ENCODE results near the gene FSCN2. TPM values are rescaled to one million over a fixed set of nuclear protein-coding genes. Genes with fewer than 3 reads are reported as not detected.

Gene FSCN2
- total and polyA plus RNA-seq, 2 experiments from 2014 or later, result 0.13 to 1.6 TPM

DNA sequence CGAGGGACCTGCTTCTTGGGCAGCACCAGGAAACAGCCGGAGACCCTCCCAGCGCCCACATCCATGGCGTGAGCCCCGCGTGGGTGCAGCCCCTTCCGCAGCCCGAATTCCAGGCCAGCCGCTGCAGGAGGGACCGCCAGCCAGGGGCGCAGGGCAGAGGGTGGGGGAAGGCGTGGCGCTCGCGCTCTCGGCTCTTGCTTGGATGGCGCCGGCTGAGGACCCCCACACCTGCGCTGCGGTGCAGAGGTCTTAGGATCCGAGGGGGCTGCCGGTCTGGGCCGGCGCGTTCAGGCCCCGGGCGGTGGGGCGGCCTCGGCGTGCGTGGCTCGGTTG lies 44.3 kb upstream of the FSCN2 start (continued):
- TF ChIP-seq REST (IDR thresholded peaks at IDR 0.05; ENCODE audit: unreplicated experiment), result no peak
- TF ChIP-seq ZNF114 (CRISPR knock-in tag; IDR thresholded peaks at IDR 0.05), result no peak

DNA sequence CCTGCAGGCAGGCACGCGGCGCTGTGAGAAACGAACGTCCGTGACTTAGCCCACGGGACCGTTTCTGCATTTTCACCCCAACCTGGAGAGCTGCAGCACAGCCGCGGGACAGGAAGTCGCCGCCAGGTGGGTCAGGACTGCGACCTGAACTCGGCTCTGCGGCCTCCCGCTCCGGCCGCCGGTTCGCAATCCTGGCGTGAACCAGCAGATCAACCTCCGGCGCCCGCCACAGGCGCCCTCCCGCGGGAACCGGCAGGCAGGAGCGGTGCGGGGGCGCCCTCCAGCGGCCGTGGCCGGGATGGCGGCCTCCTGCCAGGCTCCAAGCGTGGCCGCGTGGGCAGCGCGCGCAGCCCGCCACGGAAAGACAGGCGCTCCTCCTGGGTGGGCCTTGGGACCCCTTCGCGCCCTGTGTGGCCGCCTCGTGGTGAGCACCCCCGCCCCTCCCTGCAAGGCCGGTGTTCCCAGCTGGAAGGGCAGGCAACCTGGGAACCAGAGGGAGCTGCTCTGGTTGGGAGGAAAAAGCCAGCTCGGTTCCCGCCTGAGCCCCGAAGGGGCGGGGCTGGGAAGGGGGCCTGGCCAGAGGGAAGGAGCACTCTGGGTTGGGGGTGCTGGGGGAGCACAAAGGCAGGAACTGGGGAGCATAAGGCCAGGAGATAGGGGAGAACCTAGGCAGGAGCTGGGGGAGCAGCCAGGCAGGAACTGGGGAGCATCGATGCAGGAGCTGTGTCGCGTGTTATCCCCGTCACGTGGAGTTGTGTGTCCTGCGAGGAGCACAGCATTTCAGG lies 43.8 kb upstream of the FSCN2 start:
- TF ChIP-seq CREB1 (CRISPR knock-in tag; IDR thresholded peaks at IDR 0.05; ENCODE audit: low read depth) (peak; percentile 45; the same call in 1 of the 2 replicates), JUNB (IDR thresholded peaks at IDR 0.05; ENCODE audit: unreplicated experiment) (no peak), ZNF331 (CRISPR knock-in tag; IDR thresholded peaks at IDR 0.05; ENCODE audit: low read depth) (no peak), CTCF (conservative IDR thresholded peaks at IDR 0.05; ENCODE audit: low read depth in 2 of 2) (peak; percentile 69 to 83), ZNF114 (CRISPR knock-in tag; IDR thresholded peaks at IDR 0.05) (0 out of 2 replicates have a peak, but pooled peaks have one; percentile 60)
- H3K4me2 ChIP-seq, result peak overlapping the region; percentile 89
- no peaks in the 10 kb centered on the region for H3K9me2 ChIP-seq (ENCODE audit: insufficient read depth)
- peak; percentile 92 for DNase-seq (ENCODE audit: low spot score)
- peaks cover 49% of the 10 kb centered on the region for H3K27me3 Mint-ChIP-seq (ENCODE audit: insufficient read depth, low read depth, poor library complexity)
- peak overlapping the region; percentile 86 for H2AFZ ChIP-seq
- peaks cover 3% of the 10 kb centered on the region; the same call in 1 of the 3 replicates for H3K9me3 Mint-ChIP-seq
- peaks cover 7% of the 10 kb centered on the region for H3K4me1 Mint-ChIP-seq
- ATAC-seq, result peak; percentile 69
- H3K79me2 ChIP-seq (replicated peaks; ENCODE audit: insufficient read depth), result no peaks in the 10 kb centered on the region
- no peak overlapping the region for H3K27ac Mint-ChIP-seq
- H3K4me3 ChIP-seq, result peak overlapping the region; percentile 73
- no peaks in the 10 kb centered on the region; the same call in 2 of the 3 replicates for H3K36me3 Mint-ChIP-seq (ENCODE audit: low read depth)
- no peaks in the 10 kb centered on the region for H4K20me1 ChIP-seq (replicated peaks; ENCODE audit: insufficient read depth)
- peaks cover 6% of the 10 kb centered on the region for H3K4me1 ChIP-seq (ENCODE audit: insufficient read depth)
- H3K27ac ChIP-seq (ENCODE audit: low read depth), result no peak overlapping the region
- H3K27me3 ChIP-seq (ENCODE audit: insufficient read depth), result peaks cover 63% of the 10 kb centered on the region
- no peaks in the 10 kb centered on the region for H3F3A ChIP-seq (replicated peaks; ENCODE audit: low read depth)
- peak overlapping the region; percentile 44 for H3K4me3 Mint-ChIP-seq
- H3K36me3 ChIP-seq (ENCODE audit: insufficient read depth), result no peaks in the 10 kb centered on the region
